ENCODE results near the gene DVL2.
A peak's percentile ranks its signal among the peaks of the same experiment; 100 is the strongest.

The DVL2 gene

DNA sequence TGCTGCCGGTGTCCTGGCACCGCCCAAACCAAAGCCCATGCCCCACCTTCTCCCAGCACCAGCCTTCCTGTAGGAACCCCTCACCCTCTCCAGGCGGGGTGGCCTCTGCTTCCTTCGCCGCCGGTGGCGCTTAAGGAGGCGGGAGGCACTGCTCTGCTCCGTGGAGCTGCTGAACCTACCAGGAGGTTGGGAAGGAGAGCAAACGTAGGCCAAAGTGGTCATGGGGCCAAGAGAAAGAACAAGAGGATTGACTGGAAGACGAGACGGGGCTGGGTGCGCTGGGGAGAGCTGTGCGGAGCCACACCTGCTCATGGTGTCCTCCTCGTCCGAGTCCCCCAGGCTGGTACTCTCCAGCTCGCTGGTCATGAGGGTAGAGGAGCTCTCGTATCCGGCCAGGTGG, 4.8 kb downstream of the DVL2 start:
- no peak for TF ChIP-seq SPI1 (IDR thresholded peaks at IDR 0.05; ENCODE audit: low read depth, low read length)
- TF ChIP-seq PAX5 (IDR thresholded peaks at IDR 0.05; ENCODE audit: insufficient read depth, low read length, severe bottlenecking) = no peak
- TF ChIP-seq POU2F2 (IDR thresholded peaks at IDR 0.05; ENCODE audit: low read depth, low read length) = no peak
- no peak for TF ChIP-seq POLR2A (IDR thresholded peaks at IDR 0.05; ENCODE audit: low read depth, low read length)
- no peak for TF ChIP-seq POLR2AphosphoS5 (IDR thresholded peaks at IDR 0.05; ENCODE audit: low read depth, low read length)
- no peak for TF ChIP-seq TAF1 (IDR thresholded peaks at IDR 0.05; ENCODE audit: low read depth, low read length)
- no peak for DNase-seq (ENCODE audit: insufficient read length, low spot score)
- no peak for FAIRE-seq

DNA sequence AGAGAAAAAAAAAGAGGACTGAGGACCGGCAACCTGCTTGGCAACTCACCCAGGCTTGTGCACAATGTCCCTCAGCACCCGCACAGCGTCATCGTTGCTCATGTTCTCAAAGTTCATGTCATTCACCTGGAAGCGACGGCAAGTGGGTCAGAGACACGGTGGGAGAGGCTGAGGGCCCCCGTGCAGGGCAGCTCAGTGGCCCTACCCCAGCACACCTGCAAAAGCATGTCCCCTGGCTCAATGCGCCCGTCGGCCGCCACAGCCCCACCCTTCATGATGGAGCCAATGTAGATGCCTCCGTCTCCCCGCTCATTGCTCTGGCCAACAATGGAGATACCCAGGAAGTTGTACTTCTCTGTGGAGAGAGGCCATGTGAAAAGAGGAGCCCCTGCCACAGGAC, 5.4 kb downstream of the DVL2 start:
- no peak for FAIRE-seq
- TF ChIP-seq POLR2A (IDR thresholded peaks at IDR 0.05; ENCODE audit: low read depth, low read length) (no peak), SPI1 (IDR thresholded peaks at IDR 0.05; ENCODE audit: low read depth, low read length) (no peak), PAX5 (IDR thresholded peaks at IDR 0.05; ENCODE audit: insufficient read depth, low read length, severe bottlenecking) (no peak), TAF1 (IDR thresholded peaks at IDR 0.05; ENCODE audit: low read depth, low read length) (no peak), POLR2AphosphoS5 (IDR thresholded peaks at IDR 0.05; ENCODE audit: low read depth, low read length) (no peak)

DNA sequence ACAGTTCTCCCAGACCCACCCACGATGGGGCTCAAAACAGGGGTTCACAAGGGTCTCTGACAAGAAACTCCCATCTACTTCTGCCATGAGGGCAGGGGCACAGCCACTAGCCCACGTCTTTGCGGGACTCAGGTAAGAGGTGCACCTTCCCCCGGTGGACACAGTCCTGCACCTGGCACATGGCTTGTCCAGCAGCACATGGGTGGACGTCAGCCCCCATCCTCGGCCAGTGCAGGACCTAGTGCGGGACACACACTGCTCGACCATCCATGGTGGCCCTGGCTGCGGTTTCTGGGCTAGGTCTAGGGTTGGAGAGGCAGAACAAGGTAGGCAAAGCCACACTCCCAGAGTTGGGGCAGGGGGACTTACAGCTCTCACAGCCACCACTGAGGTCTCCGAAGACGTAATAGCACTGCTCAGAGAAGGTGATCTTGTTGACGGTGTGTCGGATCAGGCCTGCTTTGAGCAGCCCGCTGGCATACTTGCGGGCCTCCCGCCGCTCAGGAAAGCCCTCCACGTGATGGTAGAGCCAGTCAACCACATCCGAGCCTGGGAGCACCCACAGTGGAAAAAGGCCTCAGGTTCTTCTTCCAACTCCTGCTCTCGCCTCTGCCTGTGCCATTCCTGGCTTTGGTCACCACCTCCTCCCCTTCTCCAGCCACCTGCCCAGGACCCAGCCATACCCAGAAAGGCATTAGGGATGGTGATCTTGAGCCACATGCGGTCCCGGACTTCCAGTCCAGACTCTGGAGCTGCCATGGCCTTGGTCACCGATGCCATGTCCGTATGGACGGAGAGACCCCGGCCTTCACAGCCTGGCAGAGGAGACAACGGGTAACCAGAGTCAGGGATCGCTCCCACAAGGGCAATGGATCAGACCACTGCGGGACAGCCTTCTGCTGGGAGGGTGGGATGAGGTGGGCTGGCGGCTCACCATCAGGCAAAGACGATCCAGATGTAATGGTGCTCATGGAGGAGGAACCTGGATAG, 7.3 kb downstream of the DVL2 start:
- TF ChIP-seq SPI1 (IDR thresholded peaks at IDR 0.05; ENCODE audit: low read depth, low read length) = no peak
- no peak for TF ChIP-seq TAF1 (IDR thresholded peaks at IDR 0.05; ENCODE audit: low read depth, low read length)
- no peak for TF ChIP-seq PAX5 (IDR thresholded peaks at IDR 0.05; ENCODE audit: insufficient read depth, low read length, severe bottlenecking)
- TF ChIP-seq POLR2A (IDR thresholded peaks at IDR 0.05; ENCODE audit: low read depth, low read length) = no peak
- TF ChIP-seq POLR2AphosphoS5 (IDR thresholded peaks at IDR 0.05; ENCODE audit: low read depth, low read length) = no peak
- TF ChIP-seq POU2F2 (IDR thresholded peaks at IDR 0.05; ENCODE audit: low read depth, low read length) = no peak
- FAIRE-seq (no peak), DNase-seq (ENCODE audit: insufficient read length, low spot score) (no peak)

More for the DNA sequence above, 5.4 kb downstream of the DVL2 start:
- DNase-seq (ENCODE audit: insufficient read length, low spot score) = no peak

DNA sequence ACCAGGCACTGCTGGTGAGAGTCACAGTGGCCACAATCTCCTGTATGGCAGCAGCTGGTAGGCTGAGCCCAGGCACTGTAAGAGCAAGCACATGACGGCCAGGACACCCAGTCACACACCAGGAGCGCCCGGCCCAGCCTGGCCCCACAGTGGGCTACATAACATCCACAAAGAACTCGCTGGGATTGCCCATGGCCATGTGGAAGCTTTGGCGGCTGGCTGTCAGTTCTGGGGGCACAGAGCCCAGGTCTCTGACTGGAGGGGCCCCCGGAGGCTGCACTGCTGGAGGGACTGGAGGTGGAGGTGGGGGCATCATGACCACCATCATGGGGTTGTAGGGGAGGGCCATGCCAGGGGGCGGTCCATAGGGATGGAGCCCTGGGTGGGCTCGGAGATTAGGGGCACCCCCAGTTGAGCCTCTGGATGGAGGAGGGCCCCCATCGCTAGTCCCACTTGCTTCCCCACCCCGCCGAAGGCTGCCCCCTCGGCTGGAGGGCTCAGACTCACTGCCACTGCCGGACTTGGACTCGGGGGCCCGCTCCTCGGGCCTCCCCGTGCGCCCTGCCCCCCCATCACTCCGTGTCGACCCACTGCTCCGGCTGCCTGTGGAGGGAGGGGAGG, 8.5 kb downstream of the DVL2 start:
- TF ChIP-seq POU2F2 (IDR thresholded peaks at IDR 0.05; ENCODE audit: low read depth, low read length) (no peak), TAF1 (IDR thresholded peaks at IDR 0.05; ENCODE audit: low read depth, low read length) (no peak), POLR2A (IDR thresholded peaks at IDR 0.05; ENCODE audit: low read depth, low read length) (no peak), POLR2AphosphoS5 (IDR thresholded peaks at IDR 0.05; ENCODE audit: low read depth, low read length) (no peak), PAX5 (IDR thresholded peaks at IDR 0.05; ENCODE audit: insufficient read depth, low read length, severe bottlenecking) (no peak), SPI1 (IDR thresholded peaks at IDR 0.05; ENCODE audit: low read depth, low read length) (no peak)
- DNase-seq (ENCODE audit: insufficient read length, low spot score) (no peak), FAIRE-seq (no peak)

DNA sequence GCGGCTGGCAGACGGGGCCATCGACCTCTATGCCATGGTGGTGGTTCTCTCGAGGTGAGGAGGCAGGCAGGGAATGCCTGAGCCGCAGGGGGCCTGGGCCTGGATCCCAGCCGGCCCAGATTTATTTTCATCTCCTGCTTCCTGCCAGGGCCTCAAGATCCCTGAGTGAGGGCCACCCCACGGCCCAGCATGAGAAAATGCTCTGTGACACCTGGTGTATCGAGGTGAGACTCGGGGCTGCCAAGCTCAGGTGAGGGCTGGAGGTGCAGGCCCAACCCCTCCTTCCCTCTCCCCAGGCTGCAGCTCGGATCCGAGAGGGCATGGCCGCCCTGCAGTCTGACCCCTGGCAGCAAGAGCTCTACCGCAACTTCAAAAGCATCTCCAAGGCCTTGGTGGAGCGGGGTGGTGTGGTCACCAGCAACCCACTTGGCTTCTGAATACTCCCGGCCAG, 9.6 kb downstream of the DVL2 start:
- FAIRE-seq (no peak), DNase-seq (ENCODE audit: insufficient read length, low spot score) (no peak)
- TF ChIP-seq POLR2AphosphoS5 (IDR thresholded peaks at IDR 0.05; ENCODE audit: low read depth, low read length) (no peak), TAF1 (IDR thresholded peaks at IDR 0.05; ENCODE audit: low read depth, low read length) (no peak), POLR2A (IDR thresholded peaks at IDR 0.05; ENCODE audit: low read depth, low read length) (no peak), SPI1 (IDR thresholded peaks at IDR 0.05; ENCODE audit: low read depth, low read length) (no peak), PAX5 (IDR thresholded peaks at IDR 0.05; ENCODE audit: insufficient read depth, low read length, severe bottlenecking) (no peak), POU2F2 (IDR thresholded peaks at IDR 0.05; ENCODE audit: low read depth, low read length) (no peak)

DNA sequence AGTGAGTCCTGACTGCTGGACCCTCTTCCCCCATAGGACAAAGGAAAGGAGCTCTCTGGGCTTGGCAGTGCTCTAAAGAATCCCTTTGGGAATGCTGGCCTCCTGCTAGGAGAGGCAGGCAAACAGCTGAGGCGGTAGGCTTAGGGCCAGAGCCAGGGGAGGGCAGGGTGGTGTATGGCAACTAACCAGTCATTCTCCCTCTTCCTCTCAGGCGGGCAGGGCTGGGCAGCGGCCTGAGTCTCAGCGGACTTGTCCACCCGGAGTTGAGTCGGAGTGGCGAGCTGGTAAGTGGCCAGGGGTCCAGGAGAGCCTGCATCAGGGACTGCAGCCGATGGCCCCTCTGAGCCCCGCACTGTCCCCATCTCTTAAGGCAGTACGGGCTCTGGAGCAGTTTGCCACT, 10.2 kb downstream of the DVL2 start:
- FAIRE-seq (no peak), DNase-seq (ENCODE audit: insufficient read length, low spot score) (no peak)
- TF ChIP-seq POLR2AphosphoS5 (IDR thresholded peaks at IDR 0.05; ENCODE audit: low read depth, low read length) (no peak), POU2F2 (IDR thresholded peaks at IDR 0.05; ENCODE audit: low read depth, low read length) (no peak), PAX5 (IDR thresholded peaks at IDR 0.05; ENCODE audit: insufficient read depth, low read length, severe bottlenecking) (no peak), SPI1 (IDR thresholded peaks at IDR 0.05; ENCODE audit: low read depth, low read length) (no peak), POLR2A (IDR thresholded peaks at IDR 0.05; ENCODE audit: low read depth, low read length) (no peak), TAF1 (IDR thresholded peaks at IDR 0.05; ENCODE audit: low read depth, low read length) (no peak)

DNA sequence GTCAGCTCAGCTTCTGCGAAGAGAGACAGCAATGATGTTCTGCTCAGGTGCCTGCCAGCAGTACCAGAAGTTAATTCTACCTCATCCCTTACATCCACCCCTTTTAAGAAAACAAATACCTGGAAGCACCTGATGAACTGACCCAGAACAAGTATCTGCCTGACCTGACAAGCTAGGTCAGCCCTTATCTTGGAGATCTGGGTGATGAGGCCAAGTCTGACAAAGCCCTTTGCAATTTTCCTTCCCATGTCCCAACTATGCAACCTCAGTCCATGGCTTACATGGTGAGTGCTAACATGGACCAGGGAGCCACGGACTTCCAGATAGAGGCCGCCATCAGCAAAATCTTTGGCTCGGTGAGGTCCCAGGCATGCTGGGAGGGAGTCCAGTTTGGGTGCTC, 10.9 kb downstream of the DVL2 start:
- FAIRE-seq (no peak), DNase-seq (ENCODE audit: insufficient read length, low spot score) (no peak)
- TF ChIP-seq POLR2A (IDR thresholded peaks at IDR 0.05; ENCODE audit: low read depth, low read length) = peak; percentile 42; the same call in 1 of the 2 replicates
- no peak for TF ChIP-seq PAX5 (IDR thresholded peaks at IDR 0.05; ENCODE audit: insufficient read depth, low read length, severe bottlenecking)

DNA sequence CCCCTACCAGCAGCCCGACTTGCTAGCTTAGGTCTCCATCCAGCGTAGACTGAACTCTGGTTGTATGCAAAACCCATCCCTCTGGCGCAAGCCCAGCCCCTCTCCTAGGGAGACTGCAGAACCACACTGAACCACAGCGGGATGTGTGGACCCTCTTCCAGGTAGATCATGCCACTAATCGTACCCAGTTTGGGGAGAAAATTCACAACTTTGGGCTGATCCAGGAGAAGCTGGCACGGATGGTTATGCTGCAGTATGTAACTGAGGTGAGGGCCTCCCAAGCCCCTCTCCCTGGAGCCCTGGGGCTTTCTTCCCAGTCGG, 11.4 kb downstream of the DVL2 start:
- DNase-seq (ENCODE audit: insufficient read length, low spot score) (no peak), FAIRE-seq (no peak)
- TF ChIP-seq PAX5 (IDR thresholded peaks at IDR 0.05; ENCODE audit: insufficient read depth, low read length, severe bottlenecking) (no peak), POU2F2 (IDR thresholded peaks at IDR 0.05; ENCODE audit: low read depth, low read length) (no peak), TAF1 (IDR thresholded peaks at IDR 0.05; ENCODE audit: low read depth, low read length) (no peak), POLR2AphosphoS5 (IDR thresholded peaks at IDR 0.05; ENCODE audit: low read depth, low read length) (no peak), SPI1 (IDR thresholded peaks at IDR 0.05; ENCODE audit: low read depth, low read length) (no peak), POLR2A (IDR thresholded peaks at IDR 0.05; ENCODE audit: low read depth, low read length) (no peak)

DNA sequence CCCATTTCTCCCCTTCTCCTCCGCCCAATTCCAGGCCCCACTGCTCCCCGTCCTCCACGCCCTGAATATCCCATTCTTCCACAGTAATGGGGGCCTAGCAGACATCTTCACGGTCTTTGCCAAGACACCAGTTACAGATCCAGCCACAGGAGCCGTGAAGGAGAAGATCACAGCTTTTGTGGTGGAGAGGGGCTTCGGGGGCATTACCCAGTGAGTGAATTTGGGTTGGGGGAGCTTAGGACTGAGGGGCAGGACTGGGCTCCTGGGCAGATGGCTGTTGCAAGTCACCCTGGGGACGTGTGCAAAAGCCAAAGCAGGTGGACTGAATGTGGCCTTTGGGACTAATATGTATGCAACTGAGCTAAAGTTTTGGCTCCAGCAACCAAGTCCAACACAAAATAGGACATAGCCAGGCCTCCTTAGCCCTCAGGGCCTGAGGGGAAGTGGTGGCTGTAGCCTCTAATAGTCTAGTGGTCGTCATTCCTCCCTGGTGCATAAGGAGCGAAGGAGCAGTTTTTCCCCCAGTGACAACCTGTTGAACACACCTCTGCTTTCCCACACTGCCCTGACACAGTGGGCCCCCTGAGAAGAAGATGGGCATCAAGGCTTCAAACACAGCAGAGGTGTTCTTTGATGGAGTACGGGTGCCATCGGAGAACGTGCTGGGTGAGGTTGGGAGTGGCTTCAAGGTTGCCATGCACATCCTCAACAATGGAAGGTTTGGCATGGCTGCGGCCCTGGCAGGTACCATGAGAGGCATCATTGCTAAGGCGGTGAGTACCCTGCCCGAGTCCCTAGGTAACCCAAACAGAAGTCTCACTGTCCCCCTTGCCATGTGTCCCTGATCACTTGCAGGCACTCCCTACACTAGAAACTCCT, 12.0 kb downstream of the DVL2 start:
- TF ChIP-seq PAX5 (IDR thresholded peaks at IDR 0.05; ENCODE audit: insufficient read depth, low read length, severe bottlenecking) = no peak
- peak; percentile 19; the same call in 1 of the 2 replicates for TF ChIP-seq POLR2AphosphoS5 (IDR thresholded peaks at IDR 0.05; ENCODE audit: low read depth, low read length)
- TF ChIP-seq TAF1 (IDR thresholded peaks at IDR 0.05; ENCODE audit: low read depth, low read length) = no peak
- TF ChIP-seq POLR2A (IDR thresholded peaks at IDR 0.05; ENCODE audit: low read depth, low read length) = peak; percentile 51; the same call in 1 of the 2 replicates
- TF ChIP-seq SPI1 (IDR thresholded peaks at IDR 0.05; ENCODE audit: low read depth, low read length) = no peak
- no peak for TF ChIP-seq POU2F2 (IDR thresholded peaks at IDR 0.05; ENCODE audit: low read depth, low read length)
- no peak for DNase-seq (ENCODE audit: insufficient read length, low spot score)
- FAIRE-seq = peak; percentile 58
